HG03442 (cell line): ENCODE data around the gene LRRC4C.

Experiments used
- ATAC-seq: cut with Tn5 transposase; IDR thresholded peaks from one replicate; pipeline ENCODE4 v1.9.1; 2021; ENCODE audit warnings: mild to moderate bottlenecking, moderate library complexity; ENCODE audit not compliant: unreplicated experiment

The LRRC4C gene

GRCh38 chr11:41459465-41460401 lies at the start of gene LRRC4C:
TSS of gene LRRC4C (minus strand) at chr11:41459652.
- ATAC-seq: no peak

GRCh38 chr11:41508121-41508520 lies 48.7 kb upstream of the LRRC4C start:
- no peak for ATAC-seq

- ATAC-seq: no peak
Measured at GRCh38 chr11:41499429-41499828, 40.0 kb upstream of the LRRC4C start.

- ATAC-seq: no peak
Measured at GRCh38 chr11:41498726-41499125, 39.3 kb upstream of the LRRC4C start.

GRCh38 chr11:41497974-41498373 lies 38.5 kb upstream of the LRRC4C start:
- ATAC-seq: no peak

GRCh38 chr11:41494716-41495115 lies 35.3 kb upstream of the LRRC4C start:
- ATAC-seq: no peak

- ATAC-seq: no peak
Measured at GRCh38 chr11:41486424-41486823, 27.0 kb upstream of the LRRC4C start.

GRCh38 chr11:41483956-41484355 lies 24.5 kb upstream of the LRRC4C start:
- ATAC-seq: no peak

GRCh38 chr11:41479179-41479578 lies 19.7 kb upstream of the LRRC4C start:
- ATAC-seq: no peak

- no peak for ATAC-seq
Measured at GRCh38 chr11:41461057-41461681, 1.7 kb upstream of the LRRC4C start.

GRCh38 chr11:41458641-41459040 lies 811 bp downstream of the LRRC4C start:
- no peak for ATAC-seq

GRCh38 chr11:41458154-41458553 lies 1.3 kb downstream of the LRRC4C start:
- no peak for ATAC-seq

- ATAC-seq: no peak
Measured at GRCh38 chr11:41457216-41458014, 2.0 kb downstream of the LRRC4C start.

- no peak for ATAC-seq
Measured at GRCh38 chr11:41456269-41456668, 3.2 kb downstream of the LRRC4C start.

GRCh38 chr11:41451011-41451410 lies 8.4 kb downstream of the LRRC4C start:
- no peak for ATAC-seq

- ATAC-seq: no peak
Measured at GRCh38 chr11:41449483-41450050, 9.9 kb downstream of the LRRC4C start.

- ATAC-seq: no peak
Measured at GRCh38 chr11:41446566-41446965, 12.9 kb downstream of the LRRC4C start.

GRCh38 chr11:41446107-41446506 lies 13.3 kb downstream of the LRRC4C start:
- no peak for ATAC-seq

GRCh38 chr11:41437006-41437490 lies 22.4 kb downstream of the LRRC4C start:
- no peak for ATAC-seq

GRCh38 chr11:41435531-41435930 lies 23.9 kb downstream of the LRRC4C start:
- ATAC-seq: no peak

GRCh38 chr11:41431784-41432183 lies 27.7 kb downstream of the LRRC4C start:
- peak; percentile 43 for ATAC-seq
